GM18868 (cell line): ENCODE results near the gene FKTN.

Source experiments
- ATAC-seq: cut with Tn5 transposase; IDR thresholded peaks from one replicate; pipeline ENCODE4 v1.9.1; 2021; ENCODE audit warnings: mild to moderate bottlenecking, moderate library complexity; ENCODE audit not compliant: unreplicated experiment

The FKTN gene

GRCh38 chr9:105676351-105676923 lies 118.5 kb downstream of the FKTN start:
- ATAC-seq = no peak

DNA sequence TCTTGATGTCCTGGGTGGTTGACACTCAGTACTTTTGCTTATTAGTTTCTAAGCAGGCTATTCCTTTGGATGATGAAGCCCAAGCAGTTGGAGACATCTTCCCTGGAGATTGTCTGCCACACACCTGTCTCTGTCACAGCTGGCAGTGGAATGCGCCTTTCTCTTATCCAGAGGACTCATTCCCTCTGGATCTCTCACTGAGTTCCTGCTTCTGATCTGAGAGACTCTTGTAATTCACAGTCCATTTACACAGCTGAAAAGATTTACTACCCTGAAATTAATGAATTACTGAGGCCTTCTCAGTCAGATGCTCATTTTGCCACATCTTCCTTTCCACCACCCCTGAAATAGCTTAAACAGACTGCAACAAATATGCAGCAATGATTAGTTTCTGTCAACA lies 120.2 kb downstream of the FKTN start:
- ATAC-seq = no peak

DNA sequence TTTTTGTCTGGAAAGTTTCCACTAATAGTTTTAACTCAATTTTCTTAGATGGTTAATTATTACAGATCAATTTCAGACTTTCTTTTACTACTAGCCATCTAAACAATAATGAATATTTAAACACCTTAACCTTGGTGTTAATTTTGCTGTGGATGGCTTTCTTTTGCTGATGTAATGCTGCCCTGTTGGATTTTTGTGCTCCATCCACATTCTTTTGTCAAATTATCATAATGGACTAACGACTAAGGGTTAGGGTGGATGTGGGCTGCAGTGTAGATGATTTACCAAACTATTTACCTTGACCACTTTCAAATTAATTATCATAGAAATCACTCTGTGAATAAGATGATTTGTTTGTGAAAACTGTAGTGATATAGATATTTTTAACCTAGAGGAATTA lies 120.8 kb downstream of the FKTN start:
- ATAC-seq = no peak

- no peak for ATAC-seq
Measured at GRCh38 chr9:105679257-105680022, 121.5 kb downstream of the FKTN start.

DNA sequence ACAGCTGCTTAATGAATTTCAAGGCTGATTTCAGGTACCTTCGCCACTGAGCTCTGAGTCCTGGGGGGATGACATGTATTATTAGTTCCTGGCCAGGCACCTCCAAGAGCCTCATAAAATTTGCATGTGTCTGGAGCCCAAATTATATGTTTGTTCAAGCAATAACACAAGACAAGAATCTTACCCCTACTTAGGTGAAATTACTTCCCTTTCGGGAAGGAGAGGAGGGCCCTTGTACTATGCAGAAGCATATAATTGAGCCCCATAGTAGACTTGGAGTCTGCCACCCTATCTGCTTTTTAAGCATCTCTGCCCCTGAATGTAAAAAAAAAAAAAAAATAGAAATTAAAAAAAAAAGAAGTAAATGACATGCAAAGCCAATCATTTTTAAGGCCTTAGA lies 123.4 kb downstream of the FKTN start:
- no peak for ATAC-seq

DNA sequence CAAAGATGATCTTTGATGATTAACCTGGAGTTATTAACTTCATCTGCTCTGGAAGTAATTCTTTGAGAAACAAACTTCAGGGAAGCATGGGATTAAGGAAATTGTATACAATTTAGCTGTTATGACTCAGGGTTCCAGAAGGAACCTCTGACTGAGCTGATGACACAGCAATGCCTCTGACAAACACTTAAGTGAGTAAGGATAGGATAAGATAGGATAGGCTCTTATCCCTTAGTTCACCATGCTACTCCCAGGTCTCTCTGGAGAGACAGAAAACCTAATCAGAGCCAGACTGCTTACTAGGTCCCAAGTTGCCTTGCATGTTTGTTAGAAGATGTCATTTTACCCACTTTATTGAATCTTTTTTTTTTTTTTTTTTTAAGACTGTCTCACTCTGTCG lies 123.8 kb downstream of the FKTN start:
- ATAC-seq = no peak

- no peak for ATAC-seq
Measured at GRCh38 chr9:105683688-105684275, 125.9 kb downstream of the FKTN start.

DNA sequence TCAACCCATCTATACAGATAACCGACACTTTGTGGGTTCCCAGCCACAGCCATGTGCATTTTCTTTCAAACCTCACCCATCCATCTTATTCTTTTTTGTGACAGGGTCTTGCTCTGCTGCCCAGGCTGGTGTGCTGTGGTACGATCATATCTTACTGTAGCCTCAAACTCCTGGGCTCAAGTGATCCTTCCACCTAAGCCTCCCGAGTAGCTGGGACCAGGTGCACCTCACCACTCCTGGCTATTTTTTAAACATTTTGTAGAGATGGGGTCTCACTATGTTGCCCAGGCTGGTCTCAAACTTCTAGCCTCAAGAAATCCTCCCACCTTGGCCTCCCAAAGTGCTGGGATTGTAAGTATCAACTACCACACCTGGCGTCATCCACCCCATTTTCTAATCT lies 129.0 kb downstream of the FKTN start:
- no peak for ATAC-seq
